Activated B cell treated with CpG ODN at 0.5 μM for 24 hours (primary cell): ENCODE measurements around the gene CYP1A1. TPM values are rescaled to one million over a fixed set of nuclear protein-coding genes. Genes with fewer than 3 reads are reported as not detected.
"Not testable (repeated sequence)": the region's sequence is repeated elsewhere in the genome, so short reads cannot be mapped to it uniquely, and the experiment has no call there.

Experiments
- ATAC-seq: fragments of 200-7000 bp; cut with Tn5 transposase; one replicate; pipeline ENCODE4 v1.10.0; 2021; ENCODE audit warnings: low read depth, mild to moderate bottlenecking, moderate library complexity
- CTCF ChIA-PET: fragments of 350-600 bp; sonication (Branson Sonifier 250); formaldehyde crosslinking; loops from one replicate; lab custom pipeline; 2021; ENCODE audit warnings: antibody characterized with exemption; lab: Charles Lee
- POLR2A ChIA-PET: fragments of 350-600 bp; sonication (Branson Sonifier 250); formaldehyde crosslinking; loops from one replicate; lab custom pipeline; 2021; ENCODE audit warnings: antibody characterized with exemption; lab: Charles Lee
- DNase-seq: peaks from one replicate; pipeline ENCODE4 v3.0.0; 2022
- H3K27ac Mint-ChIP-seq: one replicate; pipeline ENCODE4 v1.8.0; 2020; ENCODE audit warnings: mixed read lengths
- H3K27me3 Mint-ChIP-seq: one replicate; pipeline ENCODE4 v1.8.0; 2021; ENCODE audit warnings: mixed read lengths
- H3K36me3 Mint-ChIP-seq: one replicate; pipeline ENCODE4 v1.8.0; 2021; ENCODE audit warnings: low read depth, mixed read lengths
- H3K4me1 Mint-ChIP-seq: one replicate; pipeline ENCODE4 v1.8.0; 2021; ENCODE audit warnings: mixed read lengths
- H3K4me3 Mint-ChIP-seq: one replicate; pipeline ENCODE4 v1.8.0; 2020; ENCODE audit warnings: mild to moderate bottlenecking, mixed read lengths
- H3K9me3 Mint-ChIP-seq: one replicate; pipeline ENCODE4 v1.8.0; 2020; ENCODE audit warnings: mixed read lengths
- intact Hi-C: fragments of 100-400 bp; cut with micrococcal nuclease; formaldehyde crosslinking; loops from one replicate; pipeline ENCODE4 v1.15.1; 2024
- total RNA-seq: library from RNA; stranded (reverse); gene quantifications from 2 replicates; pipeline ENCODE4 v1.2.3, GENCODE V29; 2022
- TF ChIP-seq, protein P1 (sequence below): fragments of 200-600 bp; IDR thresholded peaks from one replicate; pipeline ENCODE4 v1.8.0; 2022; ENCODE audit warnings: antibody characterized with exemption, mild to moderate bottlenecking

The CYP1A1 gene
- total RNA-seq, 1 donor from 2014 or later, result 0.49 TPM

DNA sequence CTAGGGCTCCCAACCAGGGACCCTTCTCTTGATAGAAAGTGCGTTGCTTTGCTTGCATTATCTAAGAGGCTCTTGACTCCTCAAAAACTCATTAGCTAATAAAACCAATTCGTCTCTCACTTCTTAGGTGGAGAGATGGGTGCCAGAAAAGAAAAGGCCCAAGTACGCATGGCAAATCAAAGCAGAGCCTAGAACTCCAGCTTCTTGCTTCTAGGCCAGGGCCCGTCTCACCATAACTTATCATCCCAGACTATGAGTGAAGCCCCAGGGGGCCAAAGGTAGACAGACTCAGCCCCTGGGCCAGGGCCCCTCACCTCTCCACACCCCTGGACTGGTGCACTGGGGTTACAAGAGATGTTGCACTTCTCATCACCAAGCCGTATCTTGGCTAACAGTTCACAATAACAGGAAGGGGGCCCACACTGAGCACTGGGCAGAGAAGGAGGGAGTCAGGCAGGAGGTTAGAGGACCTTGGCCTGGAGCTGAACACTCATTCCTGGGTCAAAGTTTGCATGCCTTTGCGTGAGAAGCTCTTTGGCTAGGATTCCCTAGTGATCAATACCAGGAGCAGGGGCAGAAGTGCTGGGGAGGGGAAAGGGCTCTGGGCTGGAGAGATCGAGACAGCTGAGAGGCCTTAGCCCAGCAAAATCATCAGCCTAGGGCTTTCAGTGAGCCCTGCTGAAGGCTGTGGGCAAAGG is 5.4 kb upstream of the CYP1A1 start:
- Mint-ChIP-seq H3K4me3 (no peak overlapping the region), H3K27ac (no peak overlapping the region)

GRCh38 chr15:74729372-74729771 is 4.0 kb upstream of the CYP1A1 start:
- H3K9me3 Mint-ChIP-seq, POLR2A ChIA-PET, H3K4me3 Mint-ChIP-seq, H3K27ac Mint-ChIP-seq, CTCF ChIA-PET, ATAC-seq, H3K36me3 Mint-ChIP-seq, DNase-seq, intact Hi-C loops: not testable (repeated sequence)
- peaks cover 11% of the 10 kb centered on the region for H3K4me1 Mint-ChIP-seq
- H3K27me3 Mint-ChIP-seq, result peaks cover 64% of the 10 kb centered on the region

More for the DNA sequence above, 5.4 kb upstream of the CYP1A1 start:
- CTCF ChIA-PET, result no interaction called here
- POLR2A ChIA-PET, result no interaction called here
- DNase-seq (no peak), ATAC-seq (no peak)
- TF ChIP-seq, protein P1, sequence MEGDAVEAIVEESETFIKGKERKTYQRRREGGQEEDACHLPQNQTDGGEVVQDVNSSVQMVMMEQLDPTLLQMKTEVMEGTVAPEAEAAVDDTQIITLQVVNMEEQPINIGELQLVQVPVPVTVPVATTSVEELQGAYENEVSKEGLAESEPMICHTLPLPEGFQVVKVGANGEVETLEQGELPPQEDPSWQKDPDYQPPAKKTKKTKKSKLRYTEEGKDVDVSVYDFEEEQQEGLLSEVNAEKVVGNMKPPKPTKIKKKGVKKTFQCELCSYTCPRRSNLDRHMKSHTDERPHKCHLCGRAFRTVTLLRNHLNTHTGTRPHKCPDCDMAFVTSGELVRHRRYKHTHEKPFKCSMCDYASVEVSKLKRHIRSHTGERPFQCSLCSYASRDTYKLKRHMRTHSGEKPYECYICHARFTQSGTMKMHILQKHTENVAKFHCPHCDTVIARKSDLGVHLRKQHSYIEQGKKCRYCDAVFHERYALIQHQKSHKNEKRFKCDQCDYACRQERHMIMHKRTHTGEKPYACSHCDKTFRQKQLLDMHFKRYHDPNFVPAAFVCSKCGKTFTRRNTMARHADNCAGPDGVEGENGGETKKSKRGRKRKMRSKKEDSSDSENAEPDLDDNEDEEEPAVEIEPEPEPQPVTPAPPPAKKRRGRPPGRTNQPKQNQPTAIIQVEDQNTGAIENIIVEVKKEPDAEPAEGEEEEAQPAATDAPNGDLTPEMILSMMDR, result no peak
- H3K27me3 Mint-ChIP-seq, result peaks cover 65% of the 10 kb centered on the region
- H3K4me1 Mint-ChIP-seq, result peaks cover 7% of the 10 kb centered on the region
- H3K9me3 Mint-ChIP-seq, result no peaks in the 10 kb centered on the region
- intact Hi-C loops, result no loop called here
- H3K36me3 Mint-ChIP-seq, result no peaks in the 10 kb centered on the region

DNA sequence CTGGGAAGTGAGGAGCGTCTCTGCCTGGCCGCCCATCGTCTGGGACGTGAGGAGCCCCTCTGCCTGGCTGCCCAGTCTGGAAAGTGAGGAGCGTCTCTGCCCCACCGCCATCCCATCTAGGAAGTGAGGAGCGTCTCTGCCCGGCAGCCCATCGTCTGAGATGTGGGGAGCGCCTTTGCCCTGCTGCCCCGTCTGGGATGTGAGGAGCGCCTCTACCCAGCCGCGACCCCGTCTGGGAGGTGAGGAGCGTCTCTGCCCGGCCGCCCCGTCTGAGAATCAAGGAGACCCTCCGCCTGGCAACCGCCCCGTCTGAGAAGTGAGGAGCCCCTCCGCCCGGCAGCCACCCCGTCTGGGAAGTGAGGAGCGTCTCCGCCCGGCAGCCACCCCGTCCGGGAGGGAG is 3.4 kb upstream of the CYP1A1 start:
- Mint-ChIP-seq H3K27me3 (peaks cover 65% of the 10 kb centered on the region), H3K4me1 (peaks cover 11% of the 10 kb centered on the region)
- CTCF ChIA-PET, H3K9me3 Mint-ChIP-seq, ATAC-seq, intact Hi-C loops, H3K27ac Mint-ChIP-seq, H3K4me3 Mint-ChIP-seq, H3K36me3 Mint-ChIP-seq, POLR2A ChIA-PET, DNase-seq: not testable (repeated sequence)

DNA sequence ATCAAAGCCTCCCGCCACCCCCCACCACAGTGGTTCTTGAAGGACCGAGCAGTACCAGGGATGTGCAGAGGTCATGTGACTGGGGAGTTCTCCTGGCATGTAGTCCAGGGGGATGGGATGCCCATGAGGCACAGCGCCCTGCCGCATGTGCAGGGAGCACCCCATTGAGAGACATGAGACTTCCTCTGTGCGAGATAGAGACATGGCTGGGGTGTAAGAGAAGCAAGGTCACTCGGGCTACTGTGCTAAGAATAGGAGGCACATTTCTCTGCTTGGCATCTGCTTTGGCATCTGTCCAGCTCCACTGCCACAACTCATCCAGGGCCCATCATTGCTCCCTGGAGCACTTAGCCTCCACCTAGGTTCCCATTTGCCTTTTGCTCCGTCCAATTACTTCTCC is 2.4 kb upstream of the CYP1A1 start:
- peaks cover 11% of the 10 kb centered on the region for H3K4me1 Mint-ChIP-seq
- CTCF ChIA-PET, result no interaction called here
- TF ChIP-seq, protein P1, result no peak

DNA sequence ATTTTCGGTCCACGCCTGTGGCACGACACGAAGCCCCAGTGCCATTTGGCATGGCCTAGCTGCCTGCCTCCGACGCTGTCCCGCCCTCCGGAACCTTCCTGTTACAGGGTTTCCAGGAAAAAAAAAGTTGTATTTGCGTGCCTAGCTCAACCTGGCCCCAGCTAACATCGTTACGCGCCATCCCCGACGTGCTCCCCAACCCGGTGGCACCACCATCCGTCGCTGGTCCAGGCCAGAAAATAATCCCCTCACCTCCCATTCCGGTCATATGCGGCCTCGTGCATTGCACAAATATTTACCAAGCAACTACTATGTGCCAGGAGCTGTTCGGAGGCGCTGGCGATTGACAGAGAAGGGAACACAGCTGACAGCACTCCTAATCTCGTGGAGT is 1.4 kb upstream of the CYP1A1 start:
- no peak overlapping the region for H3K27ac Mint-ChIP-seq
- no peak for DNase-seq
- ChIA-PET CTCF (interaction anchor here (1.8 kb wide), 1 partner anchor 42 kb away, joined by 4 read pairs; no protein-coding TSS in a partner anchor), POLR2A (no interaction called here)
- no peak for ATAC-seq
- H3K36me3 Mint-ChIP-seq, result no peaks in the 10 kb centered on the region
- peak overlapping the region; percentile 66 for H3K4me3 Mint-ChIP-seq
- H3K9me3 Mint-ChIP-seq, result no peaks in the 10 kb centered on the region
- TF ChIP-seq, protein P1, result no peak
- peaks cover 11% of the 10 kb centered on the region for H3K4me1 Mint-ChIP-seq
- intact Hi-C loops, result no loop called here
- peaks cover 60% of the 10 kb centered on the region for H3K27me3 Mint-ChIP-seq

More for the DNA sequence above, 2.4 kb upstream of the CYP1A1 start:
- DNase-seq (no peak), ATAC-seq (no peak)
- Mint-ChIP-seq H3K27me3 (peaks cover 65% of the 10 kb centered on the region), H3K4me3 (no peak overlapping the region), H3K9me3 (no peaks in the 10 kb centered on the region), H3K36me3 (no peaks in the 10 kb centered on the region), H3K27ac (no peak overlapping the region)
- intact Hi-C loops, result no loop called here
- POLR2A ChIA-PET, result no interaction called here
